NT2/D1 (cell line): ENCODE results near the gene EIF4E2.

Experiments used
- DNase-seq: peaks from one replicate; pipeline ENCODE4 v3.0.0-alpha.2; 2011; ENCODE audit warnings: low read depth, low spot score
- H3K27me3 ChIP-seq: 2 replicates; pipeline ENCODE4 v1.6.0; 2011; ENCODE audit warnings: mild to moderate bottlenecking; ENCODE audit not compliant: insufficient read length, insufficient read depth
- H3K36me3 ChIP-seq: 2 replicates; pipeline ENCODE4 v1.6.1; 2011; ENCODE audit warnings: mild to moderate bottlenecking, low read length, mixed read lengths; ENCODE audit not compliant: insufficient read depth, insufficient read length
- H3K4me1 ChIP-seq: 2 replicates; pipeline ENCODE4 v1.5.1; 2011; ENCODE audit not compliant: insufficient read depth, insufficient read length
- H3K4me3 ChIP-seq: 2 replicates; pipeline ENCODE4 v1.5.1; 2011; ENCODE audit warnings: low read depth; ENCODE audit not compliant: insufficient read length
- H3K9ac ChIP-seq: 2 replicates; pipeline ENCODE4 v1.6.0; 2011; ENCODE audit warnings: low read depth; ENCODE audit not compliant: insufficient read length
- H3K9me3 ChIP-seq: 2 replicates; pipeline ENCODE4 v1.5.1; 2011; ENCODE audit warnings: mild to moderate bottlenecking, low read length; ENCODE audit not compliant: insufficient read depth
- SUZ12 ChIP-seq: IDR thresholded peaks from 2 replicates; pipeline ENCODE4 v1.6.1; 2011; ENCODE audit not compliant: insufficient read length, insufficient read depth; ENCODE audit errors: extremely low read depth
- YY1 ChIP-seq: IDR thresholded peaks from 2 replicates; pipeline ENCODE4 v1.6.1; 2011; ENCODE audit not compliant: insufficient read length, insufficient read depth
- ZNF274 ChIP-seq: IDR thresholded peaks from 2 replicates; pipeline ENCODE4 v1.6.1; 2011; ENCODE audit warnings: mild to moderate bottlenecking, low read depth, low read length

EIF4E2 gene

GRCh38 chr2:232613538-232614134, 63.1 kb downstream of the EIF4E2 start:
- TF ChIP-seq ZNF274, result no peak
- Histone ChIP-seq H3K4me3 (no peak overlapping the region), H3K27me3 (no peaks in the 10 kb centered on the region), H3K9me3 (no peaks in the 10 kb centered on the region), H3K36me3 (no peaks in the 10 kb centered on the region), H3K9ac (no peak overlapping the region), H3K4me1 (peaks cover 8% of the 10 kb centered on the region)
- no peak for DNase-seq

- Histone ChIP-seq H3K4me3 (no peak overlapping the region), H3K36me3 (no peaks in the 10 kb centered on the region), H3K9ac (no peak overlapping the region), H3K9me3 (no peaks in the 10 kb centered on the region), H3K4me1 (peaks cover 8% of the 10 kb centered on the region), H3K27me3 (no peaks in the 10 kb centered on the region)
- TF ChIP-seq SUZ12 (no peak), ZNF274 (no peak), YY1 (no peak)
- no peak for DNase-seq
Measured at GRCh38 chr2:232615339-232615738, 64.8 kb downstream of the EIF4E2 start.
